IMR-90 (cell line): ENCODE results near the gene PRR27. TPM values are rescaled to one million over a fixed set of nuclear protein-coding genes. Genes with fewer than 3 reads are reported as not detected.

Source experiments
- ATAC-seq: fragments of 200-7000 bp; cut with Tn5 transposase; 2 replicates; pipeline ENCODE4 v1.9.1; 2020; ENCODE audit warnings: low read depth, mild to moderate bottlenecking, moderate library complexity
- BruUV-seq: library from RNA; stranded (reverse); fragments of 400-500 nt; replicated peaks from 2 replicates; lab custom pipeline; 2021; lab: Mats Ljungman, UMichigan
- CTCF ChIA-PET: fragments of 300-600 bp; formaldehyde crosslinking; extraction: SDS; loops from one replicate; lab custom pipeline; 2021; ENCODE audit warnings: antibody characterized with exemption; lab: Yijun Ruan, JAX
- POLR2A ChIA-PET: fragments of 300-600 bp; sonication (Branson Sonifier 250); formaldehyde crosslinking; loops from one replicate; lab custom pipeline; 2022; ENCODE audit warnings: antibody characterized with exemption; ENCODE audit not compliant: unreplicated experiment; lab: Charles Lee
- DNase-seq: peaks from one replicate; pipeline ENCODE4 v3.0.0; 2013
- H2AFZ ChIP-seq: replicated peaks from 2 replicates; pipeline ENCODE3; 2013; ENCODE audit warnings: low read length, mild to moderate bottlenecking; ENCODE audit not compliant: poor library complexity
- H2AK5ac ChIP-seq: 2 replicates; pipeline ENCODE4 v1.6.1; 2013; ENCODE audit warnings: low read depth, low read length, inconsistent platforms
- H2AK9ac ChIP-seq: replicated peaks from 2 replicates; pipeline ENCODE3; 2013; ENCODE audit warnings: mild to moderate bottlenecking, low read depth, low read length, moderate library complexity; ENCODE audit not compliant: poor library complexity
- H2BK120ac ChIP-seq: 2 replicates; pipeline ENCODE4 v1.6.1; 2013; ENCODE audit warnings: low read depth, low read length, inconsistent platforms
- H2BK15ac ChIP-seq: 3 replicates; pipeline ENCODE4 v1.6.1; 2013; ENCODE audit warnings: low read depth, low read length, inconsistent platforms
- H2BK20ac ChIP-seq: 2 replicates; pipeline ENCODE4 v1.6.1; 2013; ENCODE audit warnings: low read depth, mild to moderate bottlenecking, inconsistent platforms, low read length, moderate library complexity
- H2BK5ac ChIP-seq: 2 replicates; pipeline ENCODE4 v1.6.1; 2013; ENCODE audit warnings: mild to moderate bottlenecking, low read depth, low read length, inconsistent platforms; ENCODE audit not compliant: poor library complexity, severe bottlenecking
- H3K14ac ChIP-seq: replicated peaks from 2 replicates; pipeline ENCODE4 v1.6.1; 2013; ENCODE audit warnings: low read depth, low read length, inconsistent platforms
- H3K18ac ChIP-seq: 2 replicates; pipeline ENCODE4 v1.6.1; 2013; ENCODE audit warnings: low read depth, low read length, control low read depth
- H3K23ac ChIP-seq: 2 replicates; pipeline ENCODE4 v1.6.1; 2013; ENCODE audit warnings: low read depth, low read length, inconsistent platforms
- H3K27ac ChIP-seq: 2 replicates; pipeline ENCODE4 v1.5.1; 2013; ENCODE audit warnings: mild to moderate bottlenecking, control low read depth, low read length; ENCODE audit not compliant: insufficient read depth
- H3K27me3 ChIP-seq: 2 replicates; pipeline ENCODE4 v1.6.1; 2013; ENCODE audit warnings: low read length; ENCODE audit not compliant: control insufficient read depth, insufficient read depth
- H3K36me3 ChIP-seq: 2 replicates; pipeline ENCODE4 v1.6.1; 2013; ENCODE audit warnings: low read length, mixed read lengths; ENCODE audit not compliant: control insufficient read depth, insufficient read depth
- H3K4ac ChIP-seq: 2 replicates; pipeline ENCODE4 v1.6.1; 2013; ENCODE audit warnings: low read depth, low read length, inconsistent platforms
- H3K4me1 ChIP-seq: 2 replicates; pipeline ENCODE4 v1.6.1; 2013; ENCODE audit warnings: low read length, mixed read lengths; ENCODE audit not compliant: control insufficient read depth, insufficient read depth
- H3K4me2 ChIP-seq: 2 replicates; pipeline ENCODE4 v1.6.1; 2013; ENCODE audit warnings: low read depth, mild to moderate bottlenecking, control low read depth, low read length, moderate library complexity
- H3K4me3 ChIP-seq: 2 replicates; pipeline ENCODE4 v1.5.1; 2013; ENCODE audit warnings: low read depth, mild to moderate bottlenecking, control low read depth, low read length, moderate library complexity; ENCODE audit not compliant: insufficient read depth
- H3K56ac ChIP-seq: 2 replicates; pipeline ENCODE4 v1.6.1; 2013; ENCODE audit warnings: low read length, inconsistent platforms; ENCODE audit not compliant: insufficient read depth; ENCODE audit errors: extremely low read depth
- H3K79me1 ChIP-seq, 2 experiments: 2 replicates each; pipeline ENCODE4 v1.6.1; 2013; ENCODE audit warnings: low read length in 2 of 2, inconsistent platforms in 1 of 2, low read depth in 1 of 2
- H3K9ac ChIP-seq: 2 replicates; pipeline ENCODE4 v1.6.1; 2013; ENCODE audit warnings: low read depth, low read length, control low read depth
- H3K9me1 ChIP-seq: 2 replicates; pipeline ENCODE4 v1.6.1; 2013; ENCODE audit warnings: low read length, inconsistent platforms; ENCODE audit not compliant: insufficient read depth
- H3K9me3 ChIP-seq: 2 replicates; pipeline ENCODE4 v1.6.1; 2013; ENCODE audit warnings: low read length; ENCODE audit not compliant: control insufficient read depth, insufficient read depth
- H4K20me1 ChIP-seq: 2 replicates; pipeline ENCODE4 v1.6.1; 2013; ENCODE audit warnings: low read length, inconsistent platforms; ENCODE audit not compliant: insufficient read depth
- H4K5ac ChIP-seq: 2 replicates; pipeline ENCODE4 v1.6.1; 2013; ENCODE audit warnings: mild to moderate bottlenecking, low read depth, low read length, control low read depth
- H4K8ac ChIP-seq, 2 experiments: 2 replicates each; pipeline ENCODE4 v1.6.1; 2013; ENCODE audit warnings: low read depth in 2 of 2, low read length in 2 of 2, control low read depth in 1 of 2, inconsistent platforms in 1 of 2
- H4K91ac ChIP-seq: 2 replicates; pipeline ENCODE4 v1.6.1; 2013; ENCODE audit warnings: low read depth, low read length, inconsistent platforms; ENCODE audit not compliant: insufficient read depth
- MXI1 ChIP-seq: IDR thresholded peaks from 2 replicates; pipeline ENCODE4 v1.6.1; 2012; ENCODE audit warnings: low read depth, mild to moderate bottlenecking, low read length, moderate library complexity, borderline replicate concordance
- WGBS, 2 experiments: methylation state at CpG; one replicate each; pipeline versions ENCODE4 v1.1.5 to v1.1.7; 2013; ENCODE audit warnings: missing lambda C conversion rate in 2 of 2; ENCODE audit not compliant: insufficient read length in 1 of 2; ENCODE audit errors: extremely low coverage in 2 of 2; 5-methylcytosine and 5-hydroxymethylcytosine counted together
- dilution Hi-C: fragments of 300-500 bp; cut with HindIII; formaldehyde crosslinking; loops from one replicate; pipeline ENCODE4 v1.14.3; 2018; ENCODE audit warnings: low sequenced_read_pairs; ENCODE audit not compliant: unreplicated experiment
- in situ Hi-C: fragments of 300-500 bp; cut with MboI; formaldehyde crosslinking; loops from 3 replicates; pipeline ENCODE4 v1.14.3; 2019; ENCODE audit warnings: low sequenced_read_pairs, inconsistent platforms, mixed read lengths
- intact Hi-C: fragments of 100-400 bp; cut with micrococcal nuclease; formaldehyde crosslinking; loops from 2 replicates; pipeline ENCODE4 v1.10.0; 2022
- polyA plus RNA-seq, 3 experiments: library from polyadenylated mRNA; depleted of rRNA; stranded (reverse); fragments of >200 nt; gene quantifications; 2 replicates each; pipeline ENCODE4 v1.2.3, GENCODE V29; 2012; ENCODE audit warnings: low replicate concordance in 1 of 3
- total RNA-seq: library from RNA; depleted of rRNA; stranded (reverse); fragments of >200 nt; gene quantifications from 2 replicates; pipeline ENCODE4 v1.2.3, GENCODE V29; 2012

Gene PRR27
- total and polyA plus RNA-seq, 2 of the 4 experiments (the other 2 are of a cell fraction): not detected

- H3K4me2 ChIP-seq: no peak overlapping the region
- no peak overlapping the region for H2BK15ac ChIP-seq
- no peak for TF ChIP-seq MXI1
- no peaks in the 10 kb centered on the region for H3K36me3 ChIP-seq
- H3K4me1 ChIP-seq: no peaks in the 10 kb centered on the region
- ChIA-PET POLR2A (no interaction called here), CTCF (no interaction called here)
- no peak overlapping the region for H3K27ac ChIP-seq
- H3K18ac ChIP-seq: no peak overlapping the region
- H2AFZ ChIP-seq: no peak overlapping the region
- H4K8ac ChIP-seq: no peak overlapping the region
- no peak overlapping the region for H4K91ac ChIP-seq
- H4K5ac ChIP-seq: no peak overlapping the region
- no peak overlapping the region for H3K9ac ChIP-seq
- H3K56ac ChIP-seq: no peak overlapping the region
- 75% methylated on average over 3 of the region's 5 CpGs; no CpG with 5 or more reads in 1 of the 2 experiments for WGBS, 2 experiments
- no peak overlapping the region for H3K14ac ChIP-seq
- H2BK120ac ChIP-seq: no peak overlapping the region
- no peak overlapping the region for H2AK5ac ChIP-seq
- no peaks in the 10 kb centered on the region for H4K20me1 ChIP-seq
- H2BK5ac ChIP-seq: no peak overlapping the region
- DNase-seq (no peak), ATAC-seq (no peak)
- BruUV-seq: no TSS peak
- no peaks in the 10 kb centered on the region for H3K9me3 ChIP-seq
- H3K4me3 ChIP-seq: no peak overlapping the region
- no peak overlapping the region for H3K4ac ChIP-seq
- intact Hi-C loops: no loop called here
- no peak overlapping the region for H3K23ac ChIP-seq
- H2AK9ac ChIP-seq: no peak overlapping the region
- no peak overlapping the region for H2BK20ac ChIP-seq
- dilution Hi-C loops: no loop called here
- H3K9me1 ChIP-seq: no peaks in the 10 kb centered on the region
- H3K79me1 ChIP-seq: no peaks in the 10 kb centered on the region
- in situ Hi-C loops: no loop called here
- H3K27me3 ChIP-seq: no peaks in the 10 kb centered on the region
Observed at GRCh38 chr4:70177090-70177489, 23.1 kb downstream of the PRR27 start.
